Iris pigment epithelial cell (primary cell): ENCODE measurements around the gene CDON.
"Not testable (repeated sequence)": the region's sequence is repeated elsewhere in the genome, so short reads cannot be mapped to it uniquely, and the experiment has no call there.

ENCODE experiments used
- DNase-seq: peaks from one replicate; pipeline ENCODE4 v3.0.0-alpha.2; 2011; ENCODE audit warnings: low read depth

CDON gene

DNA sequence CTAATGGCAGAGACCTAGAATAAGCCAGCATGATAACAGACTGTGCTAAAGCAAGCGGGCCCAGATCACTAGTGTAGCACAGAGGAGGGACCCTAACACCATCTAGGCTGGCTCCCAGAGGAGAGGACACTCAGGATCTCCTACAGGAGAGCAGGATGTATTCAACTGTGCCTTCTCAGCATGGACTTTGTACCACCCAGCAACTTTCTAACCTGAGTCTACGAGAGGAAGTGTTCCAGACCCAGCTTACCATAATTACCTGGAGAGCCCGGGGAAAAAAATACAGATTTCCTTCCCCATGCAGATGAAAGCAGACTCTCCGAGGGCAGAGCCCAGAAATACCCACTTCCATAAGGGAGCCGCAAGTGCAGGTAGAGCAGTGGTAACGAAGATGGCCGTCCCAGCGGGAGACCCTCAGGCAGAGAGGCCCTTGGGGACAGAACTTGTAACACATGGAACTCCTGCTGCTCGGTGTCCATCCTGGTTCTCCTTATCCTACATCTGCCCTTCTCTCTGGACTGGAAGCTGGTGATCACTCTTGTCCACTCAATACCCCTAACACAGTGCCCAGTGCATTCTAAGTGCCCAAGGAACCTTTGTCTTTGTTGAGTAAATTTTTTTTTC lies 138.2 kb downstream of the CDON start:
- DNase-seq: no peak

DNA sequence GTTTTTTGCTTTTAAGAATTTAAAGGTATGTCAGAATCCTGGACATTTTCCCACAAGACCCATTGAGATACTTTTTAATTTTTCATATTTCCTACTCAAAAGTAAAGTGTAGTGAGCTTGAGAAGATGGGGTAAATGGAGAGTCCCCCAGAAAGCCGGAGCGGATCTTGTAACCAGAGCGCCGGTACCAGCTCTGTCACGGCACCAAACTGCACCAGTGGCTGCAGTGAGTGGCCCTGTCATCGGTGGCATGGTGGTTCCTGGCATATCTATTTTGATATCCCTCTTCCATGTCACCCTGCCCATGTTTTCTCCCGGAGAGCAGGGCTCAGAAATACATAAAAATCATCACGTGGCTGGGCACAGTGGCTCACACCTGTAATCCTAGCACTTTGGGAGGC lies 139.0 kb downstream of the CDON start:
- no peak for DNase-seq

GRCh38 chr11:125923012-125923579 lies 139.6 kb downstream of the CDON start:
- peak; percentile 70 for DNase-seq

- DNase-seq: no peak
Observed at GRCh38 chr11:125922156-125922555, 140.5 kb downstream of the CDON start.

DNA sequence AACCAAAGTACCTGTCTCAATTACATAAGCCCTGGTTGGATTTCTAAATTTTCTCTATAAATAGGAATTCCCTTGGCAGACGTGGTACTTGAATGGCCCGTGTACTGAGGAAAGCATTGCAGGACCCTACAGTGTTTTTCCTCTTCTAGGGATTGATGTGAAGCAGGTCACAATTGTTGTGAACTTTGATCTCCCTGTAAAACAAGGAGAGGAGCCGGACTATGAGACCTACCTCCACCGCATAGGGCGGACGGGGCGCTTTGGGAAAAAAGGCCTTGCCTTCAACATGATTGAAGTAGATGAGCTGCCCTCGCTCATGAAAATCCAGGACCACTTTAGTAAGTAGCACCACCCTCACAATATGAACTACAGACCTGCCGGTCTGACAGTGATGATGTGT lies 141.6 kb downstream of the CDON start:
- no peak for DNase-seq

GRCh38 chr11:125918140-125918840 lies 144.4 kb downstream of the CDON start:
- DNase-seq: no peak

DNA sequence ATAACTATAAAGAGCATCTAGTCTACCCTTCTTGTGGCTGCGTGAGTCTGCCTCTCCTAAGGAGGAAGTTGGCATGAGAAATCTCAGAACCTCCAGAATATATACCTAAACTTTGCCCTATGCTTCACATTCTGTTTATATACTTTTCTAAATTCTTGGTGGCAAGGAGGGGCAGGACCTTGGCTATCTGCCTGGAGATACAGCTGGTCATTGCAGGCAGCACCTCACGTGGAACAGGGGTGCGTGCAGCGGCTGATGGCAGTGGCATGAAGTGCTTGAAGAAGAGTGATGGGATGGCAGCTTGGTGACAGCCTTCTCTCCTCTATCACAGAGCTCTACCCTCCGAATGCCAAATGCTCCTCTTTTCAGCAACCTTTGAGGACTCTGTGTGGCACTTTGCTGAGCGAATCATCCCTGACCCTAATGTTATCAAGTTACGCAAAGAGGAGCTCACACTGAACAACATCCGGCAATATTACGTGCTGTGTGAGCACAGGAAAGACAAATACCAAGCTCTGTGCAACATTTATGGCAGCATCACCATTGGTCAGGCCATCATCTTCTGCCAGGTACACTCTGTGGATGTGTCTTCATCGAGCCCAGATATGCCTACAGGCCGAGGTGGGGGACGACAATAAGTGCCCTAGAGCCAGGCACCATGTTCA lies 145.9 kb downstream of the CDON start:
- no peak for DNase-seq

- DNase-seq: not testable (repeated sequence)
Observed at GRCh38 chr11:125914601-125915000, 148.1 kb downstream of the CDON start.

- no peak for DNase-seq
Observed at GRCh38 chr11:125910226-125910849, 152.3 kb downstream of the CDON start.
